Measurements from ENCODE around the gene PTPN13. TPM values are rescaled to one million over a fixed set of nuclear protein-coding genes. Genes with fewer than 3 reads are reported as not detected.

The PTPN13 gene
- total and polyA plus RNA-seq, 12 donors = 3.9 to 22.3 (median 14.9) TPM

GRCh38 chr4:86640469-86640868 is 46.4 kb downstream of the PTPN13 start:
- no peaks in the 10 kb centered on the region for H3K9me3 ChIP-seq (replicated peaks in 1 of 3)
- 67 to 89% (median 72%) methylated on average over 1 of the region's 1 CpG for WGBS, 4 donors
- DNase-seq = no peak
- H3K4me1 ChIP-seq (replicated peaks in 1 of 2) = no peaks in the 10 kb centered on the region
- intact Hi-C loops (cut with DNase I) = no loop called here
- H3K27ac ChIP-seq = no peak overlapping the region
- no peak for TF ChIP-seq CTCF (IDR thresholded peaks at IDR 0.05)
- TF ChIP-seq POLR2A (IDR thresholded peaks at IDR 0.05) = no peak
- no peaks in the 10 kb centered on the region for H3K36me3 ChIP-seq (replicated peaks in 1 of 2)
- no peak overlapping the region for H3K4me3 ChIP-seq
- H3K27me3 ChIP-seq = no peaks in the 10 kb centered on the region

DNA sequence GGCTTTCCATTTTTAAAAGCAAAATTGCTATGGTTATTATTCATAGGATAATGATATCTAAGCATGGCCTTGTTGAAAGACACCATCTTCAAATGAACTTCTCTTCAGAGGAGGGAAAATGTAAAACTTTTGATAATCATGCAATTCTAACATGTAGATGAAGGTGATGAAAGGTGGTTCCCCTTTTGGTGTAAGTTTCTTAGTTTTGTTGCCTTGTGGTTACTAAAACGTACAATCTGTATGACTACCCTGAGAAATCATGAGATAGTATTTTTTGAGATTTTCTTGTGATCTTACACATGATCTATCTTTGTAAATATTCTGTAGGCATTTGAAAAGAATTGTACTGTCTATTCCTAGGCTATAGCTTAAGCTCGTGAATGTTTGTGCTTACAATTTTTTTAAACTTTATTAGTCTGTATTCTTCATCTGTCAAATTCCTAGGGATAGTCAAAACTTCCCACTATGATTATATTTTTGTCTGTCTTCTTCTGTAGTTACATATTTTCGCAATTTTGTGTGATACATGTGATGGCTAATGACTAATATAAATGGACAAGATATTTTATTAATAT is 47.5 kb downstream of the PTPN13 start:
- 85 to 90% (median 89%) methylated on average over 3 of the region's 3 CpGs for WGBS, 4 donors
- TF ChIP-seq POLR2A (IDR thresholded peaks at IDR 0.05) = no peak
- no peak for TF ChIP-seq CTCF (IDR thresholded peaks at IDR 0.05)
- Histone ChIP-seq H3K9me3 (replicated peaks in 1 of 3) (no peaks in the 10 kb centered on the region), H3K36me3 (replicated peaks in 1 of 2) (no peaks in the 10 kb centered on the region), H3K27ac (no peak overlapping the region), H3K4me1 (replicated peaks in 1 of 2) (no peaks in the 10 kb centered on the region), H3K27me3 (no peaks in the 10 kb centered on the region), H3K4me3 (no peak overlapping the region)
- no peak for DNase-seq
- intact Hi-C loops (cut with DNase I) = no loop called here

GRCh38 chr4:86644892-86645291 is 50.8 kb downstream of the PTPN13 start:
- no peaks in the 10 kb centered on the region for H3K36me3 ChIP-seq (replicated peaks in 1 of 2)
- no peaks in the 10 kb centered on the region for H3K27me3 ChIP-seq
- intact Hi-C loops (cut with DNase I) = no loop called here
- H3K27ac ChIP-seq = no peak overlapping the region
- H3K4me1 ChIP-seq (replicated peaks in 1 of 2) = no peaks in the 10 kb centered on the region
- peaks cover 0 to 6% (median 4%) of the 10 kb centered on the region in 3 donors for H3K9me3 ChIP-seq (replicated peaks in 1 of 3)
- no peak overlapping the region for H3K4me3 ChIP-seq
- WGBS, 4 donors = 90 to 95% (median 92%) methylated on average over 8 of the region's 8 CpGs
- TF ChIP-seq CTCF (IDR thresholded peaks at IDR 0.05) = no peak
- no peak for TF ChIP-seq POLR2A (IDR thresholded peaks at IDR 0.05)
- DNase-seq = no peak

- no peaks in the 10 kb centered on the region for H3K27me3 ChIP-seq
- no peaks in the 10 kb centered on the region for H3K36me3 ChIP-seq (replicated peaks in 1 of 2)
- 90 to 100% (median 97%) methylated on average over 1 of the region's 1 CpG for WGBS, 4 donors
- intact Hi-C loops (cut with DNase I) = no loop called here
- H3K4me3 ChIP-seq = no peak overlapping the region
- no peak for DNase-seq
- no peaks in the 10 kb centered on the region for H3K4me1 ChIP-seq (replicated peaks in 1 of 2)
- H3K27ac ChIP-seq = no peak overlapping the region
- peaks cover 0 to 30% (median 17%) of the 10 kb centered on the region in 3 donors for H3K9me3 ChIP-seq (replicated peaks in 1 of 3)
- TF ChIP-seq POLR2A (IDR thresholded peaks at IDR 0.05) = no peak
- TF ChIP-seq CTCF (IDR thresholded peaks at IDR 0.05) = no peak
Measured at GRCh38 chr4:86652332-86652932, 58.3 kb downstream of the PTPN13 start.
